ENCODE results near the gene SV2B. TPM values are rescaled to one million over a fixed set of nuclear protein-coding genes. Genes with fewer than 3 reads are reported as not detected.
"Not testable (repeated sequence)": the region's sequence is repeated elsewhere in the genome, so short reads cannot be mapped to it uniquely, and the experiment has no call there.

The SV2B gene
- total and polyA plus RNA-seq, 2 experiments from 2014 or later, result 0.17 to 2.2 TPM

DNA sequence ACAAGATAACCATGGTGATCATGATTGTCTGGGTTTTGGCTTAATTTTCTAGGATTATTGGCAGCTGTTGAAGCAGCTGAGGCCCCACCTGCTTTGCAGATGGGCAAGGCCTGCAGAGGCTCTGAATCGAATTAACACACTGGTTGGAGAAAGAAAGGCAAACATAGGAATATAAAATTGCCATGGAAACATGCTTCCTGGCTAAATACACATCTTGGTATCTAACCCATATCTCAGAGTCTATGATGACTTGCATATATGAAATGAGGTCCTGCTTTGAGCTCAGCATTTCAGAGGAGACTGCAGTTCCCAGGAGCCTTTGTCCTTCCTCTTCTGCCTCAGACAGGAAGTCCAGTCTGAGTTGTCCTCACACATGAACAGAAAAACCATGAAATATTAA, 24.3 kb upstream of the SV2B start:
- Histone ChIP-seq H3K9me3 (ENCODE audit: low read depth) (no peaks in the 10 kb centered on the region), H3K27me3 (peaks cover 7% of the 10 kb centered on the region), H2AFZ (no peak overlapping the region), H4K20me1 (ENCODE audit: insufficient read depth, poor library complexity, severe bottlenecking) (no peaks in the 10 kb centered on the region), H3K4me2 (no peak overlapping the region), H3K27ac (no peak overlapping the region), H3K36me3 (replicated peaks; ENCODE audit: insufficient read depth, low read depth) (no peaks in the 10 kb centered on the region), H3K4me1 (ENCODE audit: insufficient read depth) (no peaks in the 10 kb centered on the region), H3K9me2 (replicated peaks; ENCODE audit: insufficient read depth) (no peaks in the 10 kb centered on the region), H3K79me2 (no peaks in the 10 kb centered on the region), H3K4me3 (no peak overlapping the region)
- 86% methylated on average over 1 of the region's 1 CpG for WGBS (ENCODE audit: low lambda C conversion rate, missing lambda C conversion rate)
- DNase-seq (ENCODE audit: low spot score), result no peak
- TF ChIP-seq EZH2phosphoT487 (IDR thresholded peaks at IDR 0.05; ENCODE audit: low read depth, severe bottlenecking, unreplicated experiment) (no peak), EZH2 (IDR thresholded peaks at IDR 0.05; ENCODE audit: borderline replicate concordance) (no peak)
- TF ChIP-seq, protein P1, sequence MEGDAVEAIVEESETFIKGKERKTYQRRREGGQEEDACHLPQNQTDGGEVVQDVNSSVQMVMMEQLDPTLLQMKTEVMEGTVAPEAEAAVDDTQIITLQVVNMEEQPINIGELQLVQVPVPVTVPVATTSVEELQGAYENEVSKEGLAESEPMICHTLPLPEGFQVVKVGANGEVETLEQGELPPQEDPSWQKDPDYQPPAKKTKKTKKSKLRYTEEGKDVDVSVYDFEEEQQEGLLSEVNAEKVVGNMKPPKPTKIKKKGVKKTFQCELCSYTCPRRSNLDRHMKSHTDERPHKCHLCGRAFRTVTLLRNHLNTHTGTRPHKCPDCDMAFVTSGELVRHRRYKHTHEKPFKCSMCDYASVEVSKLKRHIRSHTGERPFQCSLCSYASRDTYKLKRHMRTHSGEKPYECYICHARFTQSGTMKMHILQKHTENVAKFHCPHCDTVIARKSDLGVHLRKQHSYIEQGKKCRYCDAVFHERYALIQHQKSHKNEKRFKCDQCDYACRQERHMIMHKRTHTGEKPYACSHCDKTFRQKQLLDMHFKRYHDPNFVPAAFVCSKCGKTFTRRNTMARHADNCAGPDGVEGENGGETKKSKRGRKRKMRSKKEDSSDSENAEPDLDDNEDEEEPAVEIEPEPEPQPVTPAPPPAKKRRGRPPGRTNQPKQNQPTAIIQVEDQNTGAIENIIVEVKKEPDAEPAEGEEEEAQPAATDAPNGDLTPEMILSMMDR (IDR thresholded peaks at IDR 0.05; ENCODE audit: poor library complexity), result no peak

DNA sequence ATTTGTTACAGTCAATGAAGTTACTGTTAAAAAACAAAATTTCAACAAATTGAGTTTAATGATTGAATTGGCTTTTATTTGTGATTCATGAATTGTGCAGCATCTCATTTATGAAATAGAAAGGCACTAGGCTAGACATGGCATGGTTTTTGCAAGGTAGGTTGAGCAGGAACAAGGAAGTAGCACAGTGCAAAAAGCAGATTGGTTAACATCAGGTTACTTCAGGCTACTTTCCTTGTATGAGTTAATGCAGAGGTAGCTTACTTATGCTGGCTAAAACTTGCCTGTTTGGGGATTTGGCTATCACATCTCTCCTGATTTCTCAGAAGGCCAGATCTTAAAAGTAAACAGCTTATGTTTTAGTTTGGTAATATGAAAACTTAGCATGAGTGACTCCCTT, 23.0 kb upstream of the SV2B start:
- H3K79me2 ChIP-seq, result no peaks in the 10 kb centered on the region

DNA sequence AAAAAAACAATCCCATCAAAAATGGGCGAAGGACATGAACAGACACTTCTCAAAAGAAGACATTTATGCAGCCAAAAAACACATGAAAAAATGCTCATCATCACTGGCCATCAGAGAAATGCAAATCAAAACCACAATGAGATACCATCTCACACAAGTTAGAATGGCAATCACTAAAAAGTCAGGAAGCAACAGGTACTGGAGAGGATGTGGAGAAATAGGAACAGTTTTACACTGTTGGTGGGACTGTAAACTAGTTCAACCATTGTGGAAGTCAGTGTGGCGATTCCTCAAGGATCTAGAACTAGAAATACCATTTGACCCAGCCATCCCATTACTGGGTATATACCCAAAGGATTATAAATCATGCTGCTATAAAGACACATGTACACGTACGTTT, 6.2 kb upstream of the SV2B start:
- not testable (repeated sequence) for H3K36me3 ChIP-seq (replicated peaks; ENCODE audit: insufficient read depth, low read depth); H3K4me2 ChIP-seq; DNase-seq (ENCODE audit: low spot score); H3K27ac ChIP-seq; H3K4me1 ChIP-seq (ENCODE audit: insufficient read depth); H3K9me2 ChIP-seq (replicated peaks; ENCODE audit: insufficient read depth); H2AFZ ChIP-seq; H3K4me3 ChIP-seq; H3K9me3 ChIP-seq (ENCODE audit: low read depth); H4K20me1 ChIP-seq (ENCODE audit: insufficient read depth, poor library complexity, severe bottlenecking); H3K79me2 ChIP-seq
- WGBS (ENCODE audit: low lambda C conversion rate, missing lambda C conversion rate), result 76% methylated on average over 4 of the region's 4 CpGs
- peaks cover 36% of the 10 kb centered on the region for H3K27me3 ChIP-seq

More for the DNA sequence above, 23.0 kb upstream of the SV2B start:
- Histone ChIP-seq H3K4me3 (no peak overlapping the region), H3K9me3 (ENCODE audit: low read depth) (no peaks in the 10 kb centered on the region), H3K4me1 (ENCODE audit: insufficient read depth) (no peaks in the 10 kb centered on the region), H3K36me3 (replicated peaks; ENCODE audit: insufficient read depth, low read depth) (no peaks in the 10 kb centered on the region), H3K27ac (no peak overlapping the region), H3K4me2 (no peak overlapping the region), H2AFZ (no peak overlapping the region), H3K27me3 (peaks cover 4% of the 10 kb centered on the region), H3K9me2 (replicated peaks; ENCODE audit: insufficient read depth) (no peaks in the 10 kb centered on the region), H4K20me1 (ENCODE audit: insufficient read depth, poor library complexity, severe bottlenecking) (no peaks in the 10 kb centered on the region)
- TF ChIP-seq, protein P1 (IDR thresholded peaks at IDR 0.05; ENCODE audit: poor library complexity), result no peak
- TF ChIP-seq EZH2 (IDR thresholded peaks at IDR 0.05; ENCODE audit: borderline replicate concordance), result no peak
- no peak for TF ChIP-seq EZH2phosphoT487 (IDR thresholded peaks at IDR 0.05; ENCODE audit: low read depth, severe bottlenecking, unreplicated experiment)
- no peak for DNase-seq (ENCODE audit: low spot score)

DNA sequence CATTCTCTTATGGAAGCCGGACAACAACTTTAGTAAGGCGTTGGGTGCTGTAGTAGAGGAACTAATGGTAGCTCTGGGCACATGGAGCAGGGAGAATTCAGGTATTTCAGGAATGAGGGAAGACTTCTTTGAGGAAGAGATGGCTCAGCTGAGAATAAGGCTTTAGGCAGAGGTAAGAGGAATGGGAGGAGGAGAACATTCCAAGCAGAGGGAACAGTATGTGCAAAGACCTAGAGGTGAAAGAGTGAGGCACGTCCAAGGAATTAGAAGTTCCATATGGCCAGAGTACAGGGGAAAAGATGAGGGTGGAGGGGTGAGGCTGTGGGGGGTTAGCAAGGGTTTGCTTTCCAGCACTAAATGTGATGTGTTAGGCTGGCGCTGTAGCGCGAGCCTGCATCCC, 1.6 kb upstream of the SV2B start:
- peaks cover 80% of the 10 kb centered on the region for H3K27me3 ChIP-seq
- no peak overlapping the region for H3K4me2 ChIP-seq
- 83% methylated on average over 6 of the region's 6 CpGs for WGBS (ENCODE audit: low lambda C conversion rate, missing lambda C conversion rate)
- no peaks in the 10 kb centered on the region for H4K20me1 ChIP-seq (ENCODE audit: insufficient read depth, poor library complexity, severe bottlenecking)
- H3K4me3 ChIP-seq, result no peak overlapping the region
- H2AFZ ChIP-seq, result no peak overlapping the region
- peaks cover 6% of the 10 kb centered on the region for H3K4me1 ChIP-seq (ENCODE audit: insufficient read depth)
- no peak overlapping the region for H3K27ac ChIP-seq
- no peaks in the 10 kb centered on the region for H3K79me2 ChIP-seq
- no peaks in the 10 kb centered on the region for H3K9me2 ChIP-seq (replicated peaks; ENCODE audit: insufficient read depth)
- TF ChIP-seq, protein P1 (IDR thresholded peaks at IDR 0.05; ENCODE audit: poor library complexity), result no peak
- TF ChIP-seq EZH2 (IDR thresholded peaks at IDR 0.05; ENCODE audit: borderline replicate concordance) (no peak), EZH2phosphoT487 (IDR thresholded peaks at IDR 0.05; ENCODE audit: low read depth, severe bottlenecking, unreplicated experiment) (no peak)
- DNase-seq (ENCODE audit: low spot score), result no peak
- H3K9me3 ChIP-seq (ENCODE audit: low read depth), result no peaks in the 10 kb centered on the region
- no peaks in the 10 kb centered on the region for H3K36me3 ChIP-seq (replicated peaks; ENCODE audit: insufficient read depth, low read depth)
